HepG2 (cell line): ENCODE results near the gene PA2G4. TPM values are rescaled to one million over a fixed set of nuclear protein-coding genes. Genes with fewer than 3 reads are reported as not detected.

Source experiments
- ARNTL ChIP-seq: sonication (generic); formaldehyde crosslinking; IDR thresholded peaks from 2 replicates; pipeline ENCODE4 v1.4.0; 2020; ENCODE audit warnings: mild to moderate bottlenecking, missing genetic modification reagents
- DMAP1 ChIP-seq: IDR thresholded peaks from 2 replicates; pipeline ENCODE4 v1.6.1; 2016
- GATAD1 ChIP-seq: IDR thresholded peaks from 2 replicates; pipeline ENCODE4 v1.6.1; 2016; ENCODE audit warnings: missing genetic modification reagents, missing compliant biosample characterization
- JUN ChIP-seq: sonication (generic); formaldehyde crosslinking; IDR thresholded peaks from 2 replicates; pipeline ENCODE4 v1.4.0; 2020; ENCODE audit warnings: mild to moderate bottlenecking, missing genetic modification reagents
- MED13 ChIP-seq: sonication (generic); formaldehyde crosslinking; IDR thresholded peaks from 2 replicates; pipeline ENCODE4 v1.5.0; 2020; ENCODE audit warnings: missing genetic modification reagents
- MIER3 ChIP-seq: IDR thresholded peaks from 2 replicates; pipeline ENCODE4 v1.6.1; 2016; ENCODE audit warnings: missing compliant biosample characterization, borderline replicate concordance
- MYNN ChIP-seq: sonication (generic); formaldehyde crosslinking; IDR thresholded peaks from 2 replicates; pipeline ENCODE4 v1.4.0; 2020; ENCODE audit warnings: mild to moderate bottlenecking, low read depth, missing genetic modification reagents
- RXRB ChIP-seq: IDR thresholded peaks from 2 replicates; pipeline ENCODE4 v1.6.1; 2016; ENCODE audit warnings: borderline replicate concordance, missing genetic modification reagents, missing compliant biosample characterization
- SATB2 ChIP-seq: sonication (generic); formaldehyde crosslinking; IDR thresholded peaks from 2 replicates; pipeline ENCODE4 v1.5.0; 2020; ENCODE audit warnings: missing genetic modification reagents
- TEAD3 ChIP-seq: optimal IDR thresholded peaks from 2 replicates; pipeline ENCODE3; 2016; ENCODE audit warnings: borderline replicate concordance
- THAP11 ChIP-seq: IDR thresholded peaks from 2 replicates; pipeline ENCODE4 v1.6.1; 2016; ENCODE audit warnings: missing biosample characterization, missing genetic modification reagents
- ZBTB42 ChIP-seq: sonication (generic); formaldehyde crosslinking; IDR thresholded peaks from 2 replicates; pipeline ENCODE4 v1.5.0; 2020; ENCODE audit warnings: mild to moderate bottlenecking, missing genetic modification reagents
- ZNF260 ChIP-seq: sonication (generic); formaldehyde crosslinking; IDR thresholded peaks from 2 replicates; pipeline ENCODE4 v1.4.0; 2020; ENCODE audit warnings: missing genetic modification reagents, low read depth, mild to moderate bottlenecking, borderline replicate concordance
- ZNF30 ChIP-seq: sonication (generic); formaldehyde crosslinking; IDR thresholded peaks from 2 replicates; pipeline ENCODE4 v1.5.0; 2020; ENCODE audit warnings: mild to moderate bottlenecking, missing genetic modification reagents
- ZNF530 ChIP-seq: sonication (generic); formaldehyde crosslinking; IDR thresholded peaks from 2 replicates; pipeline ENCODE4 v1.5.0; 2020; ENCODE audit warnings: low read depth, mild to moderate bottlenecking, missing genetic modification reagents
- polyA plus RNA-seq, 8 experiments: library from polyadenylated mRNA; depleted of rRNA in 3 of 8; stranded (reverse) in 7 of 8; unstranded in 1 of 8; fragments of >200 nt; fragmentation: Illumina TruSeq in 4 of 8; extraction: Trizol in 4 of 8; gene quantifications; 2 replicates each; pipeline versions ENCODE4 v1.2.1 to v1.2.3, GENCODE V29; 2011 to 2016; ENCODE audit warnings: low read depth in 4 of 8, missing spikeins in 1 of 8, mixed read lengths in 1 of 8; ENCODE audit not compliant: insufficient read depth in 1 of 8
- total RNA-seq, 5 experiments: library from RNA; depleted of rRNA; stranded (reverse); fragments of >200 nt; fragmentation: Illumina TruSeq; extraction: Trizol; gene quantifications; 2 replicates each; pipeline ENCODE4 v1.2.3, GENCODE V29; 2016; ENCODE audit warnings: low read depth in 1 of 5
- TF ChIP-seq, protein P1 (sequence below): sonication (generic); formaldehyde crosslinking; IDR thresholded peaks from 2 replicates; pipeline ENCODE4 v1.4.0; 2020; ENCODE audit warnings: mild to moderate bottlenecking, low read depth, missing genetic modification reagents
- TF ChIP-seq, protein P2 (sequence below): IDR thresholded peaks from 2 replicates; pipeline ENCODE4 v1.6.1; 2018; ENCODE audit warnings: missing genetic modification reagents
- TF ChIP-seq, protein P3 (sequence below): IDR thresholded peaks from 2 replicates; pipeline ENCODE4 v1.6.1; 2012; ENCODE audit warnings: inconsistent platforms
- TF ChIP-seq, protein P4 (sequence below): sonication (generic); IDR thresholded peaks from 2 replicates; pipeline ENCODE4 v1.6.1; 2016; ENCODE audit warnings: low read depth, borderline replicate concordance
- TF ChIP-seq, protein P5 (sequence below): sonication (generic); formaldehyde crosslinking; IDR thresholded peaks from 2 replicates; pipeline ENCODE4 v1.4.0; 2020; ENCODE audit warnings: low read depth, mild to moderate bottlenecking, missing genetic modification reagents
- TF ChIP-seq, protein P6 (sequence below): sonication (generic); formaldehyde crosslinking; IDR thresholded peaks from 2 replicates; pipeline ENCODE4 v1.5.0; 2020; ENCODE audit warnings: mild to moderate bottlenecking, missing genetic modification reagents, borderline replicate concordance

PA2G4 gene
- total and polyA plus RNA-seq, 2 of the 13 experiments (the other 11 are each of a cell fraction or from before 2014, with no cell fraction given): 147 to 240 TPM

DNA sequence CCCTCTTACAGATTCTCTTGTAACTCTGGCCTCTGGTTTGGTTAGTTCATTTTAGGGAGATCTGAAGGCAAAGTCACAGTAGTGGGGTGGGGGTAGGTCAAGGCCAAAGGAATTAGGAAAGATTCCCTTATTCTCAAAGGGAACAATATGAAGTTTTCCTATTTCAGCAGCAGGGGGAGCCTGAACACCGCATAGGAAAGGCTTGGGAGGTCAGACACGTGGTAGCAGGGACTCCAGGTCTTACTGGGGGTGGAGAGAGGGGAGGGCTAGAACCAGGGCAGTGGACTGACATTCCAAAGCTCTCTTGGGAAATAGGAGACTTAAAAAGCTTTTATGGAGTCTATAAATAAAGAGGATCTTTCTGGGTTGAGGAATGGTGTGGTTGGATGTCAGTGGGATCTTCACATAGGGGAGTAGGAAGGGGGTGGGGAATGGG is 15.0 kb downstream of the PA2G4 start (continued):
- TF ChIP-seq MYNN (CRISPR knock-in tag) (no peak), ZBTB42 (CRISPR knock-in tag) (no peak), DMAP1 (peak; percentile 78), RXRB (CRISPR knock-in tag) (peak; percentile 82), TEAD3 (CRISPR knock-in tag) (peak; percentile 58), ZNF260 (no peak), ZNF530 (CRISPR knock-in tag) (no peak), MIER3 (CRISPR knock-in tag) (peak; percentile 48; the same call in 1 of the 2 replicates), MED13 (CRISPR knock-in tag) (no peak), THAP11 (CRISPR knock-in tag) (peak; percentile 76), ZNF30 (no peak), SATB2 (CRISPR knock-in tag) (no peak), ARNTL (CRISPR knock-in tag) (peak; percentile 80), GATAD1 (peak; percentile 75), JUN (CRISPR knock-in tag) (no peak)
- TF ChIP-seq, protein P1, sequence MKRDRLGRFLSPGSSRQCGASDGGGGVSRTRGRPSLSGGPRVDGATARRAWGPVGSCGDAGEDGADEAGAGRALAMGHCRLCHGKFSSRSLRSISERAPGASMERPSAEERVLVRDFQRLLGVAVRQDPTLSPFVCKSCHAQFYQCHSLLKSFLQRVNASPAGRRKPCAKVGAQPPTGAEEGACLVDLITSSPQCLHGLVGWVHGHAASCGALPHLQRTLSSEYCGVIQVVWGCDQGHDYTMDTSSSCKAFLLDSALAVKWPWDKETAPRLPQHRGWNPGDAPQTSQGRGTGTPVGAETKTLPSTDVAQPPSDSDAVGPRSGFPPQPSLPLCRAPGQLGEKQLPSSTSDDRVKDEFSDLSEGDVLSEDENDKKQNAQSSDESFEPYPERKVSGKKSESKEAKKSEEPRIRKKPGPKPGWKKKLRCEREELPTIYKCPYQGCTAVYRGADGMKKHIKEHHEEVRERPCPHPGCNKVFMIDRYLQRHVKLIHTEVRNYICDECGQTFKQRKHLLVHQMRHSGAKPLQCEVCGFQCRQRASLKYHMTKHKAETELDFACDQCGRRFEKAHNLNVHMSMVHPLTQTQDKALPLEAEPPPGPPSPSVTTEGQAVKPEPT (CRISPR knock-in tag): no peak
- TF ChIP-seq, protein P2, sequence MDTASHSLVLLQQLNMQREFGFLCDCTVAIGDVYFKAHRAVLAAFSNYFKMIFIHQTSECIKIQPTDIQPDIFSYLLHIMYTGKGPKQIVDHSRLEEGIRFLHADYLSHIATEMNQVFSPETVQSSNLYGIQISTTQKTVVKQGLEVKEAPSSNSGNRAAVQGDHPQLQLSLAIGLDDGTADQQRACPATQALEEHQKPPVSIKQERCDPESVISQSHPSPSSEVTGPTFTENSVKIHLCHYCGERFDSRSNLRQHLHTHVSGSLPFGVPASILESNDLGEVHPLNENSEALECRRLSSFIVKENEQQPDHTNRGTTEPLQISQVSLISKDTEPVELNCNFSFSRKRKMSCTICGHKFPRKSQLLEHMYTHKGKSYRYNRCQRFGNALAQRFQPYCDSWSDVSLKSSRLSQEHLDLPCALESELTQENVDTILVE: peak; percentile 70; the same call in 1 of the 2 replicates
- TF ChIP-seq, protein P3, sequence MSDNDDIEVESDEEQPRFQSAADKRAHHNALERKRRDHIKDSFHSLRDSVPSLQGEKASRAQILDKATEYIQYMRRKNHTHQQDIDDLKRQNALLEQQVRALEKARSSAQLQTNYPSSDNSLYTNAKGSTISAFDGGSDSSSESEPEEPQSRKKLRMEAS: peak; percentile 96
- TF ChIP-seq, protein P4, sequence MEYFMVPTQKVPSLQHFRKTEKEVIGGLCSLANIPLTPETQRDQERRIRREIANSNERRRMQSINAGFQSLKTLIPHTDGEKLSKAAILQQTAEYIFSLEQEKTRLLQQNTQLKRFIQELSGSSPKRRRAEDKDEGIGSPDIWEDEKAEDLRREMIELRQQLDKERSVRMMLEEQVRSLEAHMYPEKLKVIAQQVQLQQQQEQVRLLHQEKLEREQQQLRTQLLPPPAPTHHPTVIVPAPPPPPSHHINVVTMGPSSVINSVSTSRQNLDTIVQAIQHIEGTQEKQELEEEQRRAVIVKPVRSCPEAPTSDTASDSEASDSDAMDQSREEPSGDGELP: 0 out of 2 replicates have a peak, but pooled peaks have one; percentile 16
- TF ChIP-seq, protein P5, sequence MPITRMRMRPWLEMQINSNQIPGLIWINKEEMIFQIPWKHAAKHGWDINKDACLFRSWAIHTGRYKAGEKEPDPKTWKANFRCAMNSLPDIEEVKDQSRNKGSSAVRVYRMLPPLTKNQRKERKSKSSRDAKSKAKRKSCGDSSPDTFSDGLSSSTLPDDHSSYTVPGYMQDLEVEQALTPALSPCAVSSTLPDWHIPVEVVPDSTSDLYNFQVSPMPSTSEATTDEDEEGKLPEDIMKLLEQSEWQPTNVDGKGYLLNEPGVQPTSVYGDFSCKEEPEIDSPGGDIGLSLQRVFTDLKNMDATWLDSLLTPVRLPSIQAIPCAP (CRISPR knock-in tag): no peak
- TF ChIP-seq, protein P6, sequence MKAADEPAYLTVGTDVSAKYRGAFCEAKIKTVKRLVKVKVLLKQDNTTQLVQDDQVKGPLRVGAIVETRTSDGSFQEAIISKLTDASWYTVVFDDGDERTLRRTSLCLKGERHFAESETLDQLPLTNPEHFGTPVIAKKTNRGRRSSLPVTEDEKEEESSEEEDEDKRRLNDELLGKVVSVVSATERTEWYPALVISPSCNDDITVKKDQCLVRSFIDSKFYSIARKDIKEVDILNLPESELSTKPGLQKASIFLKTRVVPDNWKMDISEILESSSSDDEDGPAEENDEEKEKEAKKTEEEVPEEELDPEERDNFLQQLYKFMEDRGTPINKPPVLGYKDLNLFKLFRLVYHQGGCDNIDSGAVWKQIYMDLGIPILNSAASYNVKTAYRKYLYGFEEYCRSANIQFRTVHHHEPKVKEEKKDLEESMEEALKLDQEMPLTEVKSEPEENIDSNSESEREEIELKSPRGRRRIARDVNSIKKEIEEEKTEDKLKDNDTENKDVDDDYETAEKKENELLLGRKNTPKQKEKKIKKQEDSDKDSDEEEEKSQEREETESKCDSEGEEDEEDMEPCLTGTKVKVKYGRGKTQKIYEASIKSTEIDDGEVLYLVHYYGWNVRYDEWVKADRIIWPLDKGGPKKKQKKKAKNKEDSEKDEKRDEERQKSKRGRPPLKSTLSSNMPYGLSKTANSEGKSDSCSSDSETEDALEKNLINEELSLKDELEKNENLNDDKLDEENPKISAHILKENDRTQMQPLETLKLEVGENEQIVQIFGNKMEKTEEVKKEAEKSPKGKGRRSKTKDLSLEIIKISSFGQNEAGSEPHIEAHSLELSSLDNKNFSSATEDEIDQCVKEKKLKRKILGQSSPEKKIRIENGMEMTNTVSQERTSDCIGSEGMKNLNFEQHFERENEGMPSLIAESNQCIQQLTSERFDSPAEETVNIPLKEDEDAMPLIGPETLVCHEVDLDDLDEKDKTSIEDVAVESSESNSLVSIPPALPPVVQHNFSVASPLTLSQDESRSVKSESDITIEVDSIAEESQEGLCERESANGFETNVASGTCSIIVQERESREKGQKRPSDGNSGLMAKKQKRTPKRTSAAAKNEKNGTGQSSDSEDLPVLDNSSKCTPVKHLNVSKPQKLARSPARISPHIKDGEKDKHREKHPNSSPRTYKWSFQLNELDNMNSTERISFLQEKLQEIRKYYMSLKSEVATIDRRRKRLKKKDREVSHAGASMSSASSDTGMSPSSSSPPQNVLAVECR (CRISPR knock-in tag): peak; percentile 62; the same call in 1 of the 2 replicates
